H1 (cell line): Measurements from ENCODE around the gene CADM1. TPM values are rescaled to one million over a fixed set of nuclear protein-coding genes. Genes with fewer than 3 reads are reported as not detected.

ENCODE experiments used
- BCL11A ChIP-seq, 2 experiments: IDR thresholded peaks; one replicate each; pipeline ENCODE4 v1.6.1; 2011; ENCODE audit warnings: low read depth in 2 of 2, low read length in 2 of 2, mild to moderate bottlenecking in 2 of 2
- CREB1 ChIP-seq: IDR thresholded peaks from 2 replicates; pipeline ENCODE4 v1.6.1; 2012; ENCODE audit warnings: inconsistent platforms
- RNF2 ChIP-seq: fragments of 200-900, 300-1000 bp; sonication (generic); IDR thresholded peaks from 2 replicates; pipeline ENCODE4 v1.7.1; 2016; ENCODE audit warnings: borderline replicate concordance, low read depth, mild to moderate bottlenecking, antibody characterized with exemption, low read length; ENCODE audit not compliant: poor library complexity, severe bottlenecking; ENCODE audit errors: missing control alignments
- SRF ChIP-seq: IDR thresholded peaks from 2 replicates; pipeline ENCODE4 v1.6.1; 2011; ENCODE audit warnings: mild to moderate bottlenecking, low read depth, low read length, moderate library complexity
- polyA plus RNA-seq, 7 experiments: library from polyadenylated mRNA; depleted of rRNA in 3 of 7; stranded (reverse) in 5 of 7; unstranded in 2 of 7; fragments of >200 nt in 5 of 7; fragments of 200-250 nt in 2 of 7; gene quantifications; 1 replicate in 5 of 7; 2 replicates in 1 of 7; 4 replicates in 1 of 7; pipeline versions ENCODE4 v1.2.1 to v1.2.3, GENCODE V29; 2011 to 2013; ENCODE audit warnings: missing spikeins in 2 of 7, mixed read lengths in 2 of 7
- total RNA-seq: library from RNA; stranded (reverse); fragmentation: NEBNext Ultra II Directional; extraction: Animal tissue kit (Norgen Biotek cat#: 25700); gene quantifications from 2 replicates; pipeline ENCODE4 v1.2.1, GENCODE V29; 2021

Gene CADM1
- total and polyA plus RNA-seq, 2 of the 8 experiments (the other 6 are each of a cell fraction or from before 2014, with no cell fraction given) = 8.3 to 25.3 TPM

GRCh38 chr11:115363426-115363825, 140.8 kb downstream of the CADM1 start (continued):
- TF ChIP-seq RNF2 (no peak), CREB1 (no peak), BCL11A (IDR thresholded peaks at IDR 0.05; ENCODE audit: low read depth in 2 of 2, low read length in 2 of 2) (no peak), SRF (no peak)
